Fibroblast of skin of right quadriceps (primary cell): ENCODE data around the gene KRTAP1-4.
A peak's percentile ranks its signal among the peaks of the same experiment; 100 is the strongest.
"Not testable (repeated sequence)": the region's sequence is repeated elsewhere in the genome, so short reads cannot be mapped to it uniquely, and the experiment has no call there.

Source experiments
- DNase-seq: peaks from one replicate; pipeline ENCODE4 v3.0.0-alpha.2; 2013

Gene KRTAP1-4, protein sequence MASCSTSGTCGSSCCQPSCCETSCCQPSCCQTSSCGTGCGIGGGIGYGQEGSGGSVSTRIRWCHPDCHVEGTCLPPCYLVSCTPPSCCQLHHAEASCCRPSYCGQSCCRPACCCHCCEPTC

DNA sequence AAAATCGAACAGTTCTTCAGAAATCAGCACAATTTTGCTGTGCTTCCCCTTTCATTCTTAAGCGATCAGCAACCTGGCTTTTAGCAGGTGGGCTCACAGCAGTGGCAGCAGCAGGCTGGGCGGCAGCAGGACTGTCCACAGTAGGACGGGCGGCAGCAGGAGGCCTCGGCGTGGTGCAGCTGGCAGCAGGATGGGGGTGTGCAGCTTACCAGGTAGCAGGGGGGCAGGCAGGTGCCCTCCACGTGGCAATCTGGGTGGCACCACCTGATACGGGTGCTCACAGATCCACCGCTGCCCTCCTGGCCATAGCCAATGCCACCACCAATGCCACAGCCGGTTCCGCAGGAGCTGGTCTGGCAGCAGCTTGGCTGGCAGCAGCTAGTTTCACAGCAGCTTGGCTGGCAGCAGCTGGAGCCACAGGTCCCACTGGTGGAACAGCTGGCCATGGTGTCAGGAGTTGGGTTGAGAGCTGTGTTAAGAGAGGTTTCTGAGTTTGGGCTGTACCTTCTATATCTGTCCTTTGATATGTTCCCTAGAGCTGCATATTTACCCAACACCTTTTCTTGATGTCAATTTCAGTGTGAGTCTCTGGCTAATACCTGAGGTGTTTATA is at the start of gene KRTAP1-4:
Gene KRTAP1-4, minus strand, starts transcription at position 563 of the 613 bp plus-strand sequence. Its CDS starts 117 bp downstream, at position 446.
- no peak for DNase-seq

DNA sequence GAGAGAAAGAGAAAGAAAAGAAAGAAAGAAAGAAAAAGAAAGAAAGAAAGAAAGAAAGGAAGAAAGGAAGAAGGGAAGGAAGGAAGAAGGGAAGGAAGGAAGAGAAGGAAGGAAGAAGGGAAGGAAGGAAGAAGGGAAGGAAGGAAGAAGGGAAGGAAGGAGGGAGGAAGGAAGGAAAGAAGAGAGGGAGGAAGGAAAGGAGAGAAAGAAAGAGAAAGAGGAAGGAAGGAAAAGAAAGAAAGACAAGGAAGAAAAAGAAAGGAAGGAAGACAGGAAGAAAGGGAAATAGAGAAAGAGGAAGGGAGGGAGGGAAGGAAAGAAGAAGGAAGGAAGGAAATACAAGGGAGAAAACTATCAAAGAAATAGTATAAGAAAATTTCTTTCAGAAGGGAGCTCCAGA is 46.8 kb upstream of the KRTAP1-4 start:
- no peak for DNase-seq

DNA sequence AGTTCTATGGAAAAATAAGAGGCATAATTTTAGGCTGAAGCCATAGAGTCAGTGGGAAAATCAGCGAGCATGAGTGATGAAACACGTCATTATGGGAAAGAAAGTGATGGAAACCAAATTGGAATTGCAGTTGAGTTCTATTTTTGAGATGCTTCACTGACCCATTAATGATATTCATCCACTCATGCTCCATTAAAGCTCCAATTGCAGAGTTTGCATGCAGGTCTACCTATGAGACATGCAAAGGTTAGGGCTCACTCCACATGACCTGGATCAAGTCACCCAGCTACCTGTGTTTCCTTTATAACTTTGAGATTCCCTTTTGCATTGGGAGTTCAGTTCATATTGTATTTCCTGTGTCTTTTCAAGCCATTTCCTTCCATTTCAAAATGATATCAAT is 43.7 kb upstream of the KRTAP1-4 start:
- no peak for DNase-seq

DNA sequence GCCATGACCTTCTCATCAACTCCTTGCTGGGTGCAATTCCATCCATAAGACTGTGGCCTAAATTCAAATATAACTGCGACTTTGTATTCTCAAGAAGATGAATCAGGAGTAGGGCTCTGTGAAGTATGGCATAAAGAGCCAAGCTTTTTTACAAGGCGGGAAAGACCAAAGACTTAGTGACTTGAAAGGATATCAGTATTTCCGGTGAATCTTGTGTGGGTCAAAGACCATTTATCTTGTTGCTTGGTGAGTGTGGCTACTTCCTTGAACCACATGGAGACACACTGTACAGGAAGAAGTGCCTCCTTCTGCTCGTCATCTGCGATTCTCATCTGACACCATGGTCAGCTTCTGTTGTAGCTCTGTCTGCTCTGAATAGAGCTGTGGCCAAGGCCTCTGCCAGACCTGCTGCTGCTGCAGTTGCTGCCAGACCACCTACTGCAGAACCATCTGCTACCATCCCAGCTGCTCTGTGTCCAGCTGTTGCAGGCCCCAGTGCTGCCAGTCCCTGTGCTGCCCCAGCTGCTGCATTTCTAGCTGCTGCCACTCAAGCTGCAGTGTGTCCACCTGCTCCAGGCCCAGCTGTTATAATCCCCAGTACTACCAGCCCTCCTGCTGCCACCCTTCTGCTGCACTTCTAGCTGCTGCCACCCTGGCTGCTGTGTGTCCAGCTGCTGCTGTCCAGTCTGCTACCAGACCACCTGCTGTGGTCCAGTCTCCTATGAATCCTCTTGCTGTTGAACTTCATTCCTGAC is 41.8 kb upstream of the KRTAP1-4 start:
- no peak for DNase-seq

DNA sequence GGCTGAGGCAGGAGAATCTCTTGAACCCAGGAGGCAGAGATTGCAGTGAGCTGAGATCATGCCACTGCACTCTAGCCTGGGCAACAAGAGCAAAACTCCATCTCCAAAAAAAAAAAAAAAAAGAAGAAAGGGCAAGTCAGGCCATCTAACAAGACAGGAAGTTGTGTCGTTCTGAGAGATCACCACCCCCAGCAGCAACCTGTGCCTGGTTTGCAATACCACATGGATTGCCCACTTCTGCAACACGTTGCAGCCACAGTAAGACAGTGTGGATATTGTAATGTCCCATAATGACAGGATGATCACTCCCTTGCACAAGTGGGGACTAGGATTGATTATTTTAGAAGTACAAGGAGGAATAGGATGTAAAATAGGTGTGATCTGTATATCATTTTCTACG is 39.0 kb upstream of the KRTAP1-4 start:
- DNase-seq: no peak

DNA sequence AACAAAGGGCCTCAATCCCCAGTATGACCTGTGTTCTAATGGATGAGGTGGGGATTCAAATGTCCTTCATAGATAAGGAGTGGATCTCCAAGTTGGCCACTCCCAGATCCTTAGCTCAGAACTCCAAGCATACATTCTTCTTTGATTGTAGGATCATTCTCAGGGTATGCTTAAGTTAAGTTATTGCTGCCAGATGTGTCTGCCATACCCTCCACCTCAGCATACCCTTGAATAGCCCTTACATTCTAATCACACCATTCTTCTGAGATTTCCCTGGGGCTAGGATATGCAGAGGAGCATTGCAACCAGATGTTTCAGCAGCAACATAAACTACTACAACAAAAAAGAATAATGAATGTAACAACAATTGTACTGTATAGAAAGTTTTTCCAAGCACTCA is 37.3 kb upstream of the KRTAP1-4 start:
- DNase-seq: peak; percentile 78

DNA sequence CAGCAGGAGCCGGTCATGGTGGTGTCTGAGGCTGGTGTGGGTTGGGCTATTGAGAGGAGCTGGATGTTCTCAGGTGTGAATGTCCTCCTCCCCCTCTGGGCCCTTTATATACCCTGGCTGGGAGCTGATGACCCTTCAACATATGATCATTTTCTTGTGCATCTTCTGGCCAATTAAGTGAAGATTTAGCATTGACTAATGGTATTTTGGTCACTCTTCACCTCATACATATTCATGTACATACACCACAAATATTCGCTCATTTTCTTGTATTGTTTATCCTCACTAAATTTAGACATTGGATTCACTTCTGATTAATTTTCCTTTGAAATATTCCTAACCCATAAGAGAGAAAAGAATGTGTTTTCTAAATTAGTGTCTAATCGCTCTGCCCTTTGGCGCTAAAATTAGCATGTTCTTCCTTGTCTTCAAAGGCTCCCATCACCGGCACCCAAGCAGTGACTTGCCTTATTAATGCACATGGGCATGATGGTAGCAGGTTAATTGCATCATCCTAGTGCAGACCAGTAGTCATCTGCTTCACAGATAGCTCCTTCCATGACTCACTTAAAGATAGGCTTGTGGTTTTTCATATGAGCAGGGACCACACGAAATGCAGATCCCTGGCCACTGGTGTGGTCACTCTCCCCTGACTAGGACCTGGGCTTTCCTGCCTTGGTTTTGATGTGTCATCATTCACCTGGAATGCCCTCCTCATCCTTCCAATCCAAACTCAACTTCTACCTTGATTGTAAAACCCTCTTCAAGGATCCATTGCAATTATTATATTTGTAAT is 36.0 kb upstream of the KRTAP1-4 start, which contains the start of gene KRTAP2-4:
Gene KRTAP2-4, minus strand, starts transcription at position 51 of the 796 bp plus-strand sequence. Its CDS starts 34 bp downstream, at position 17.
- peak; percentile 91 for DNase-seq

DNA sequence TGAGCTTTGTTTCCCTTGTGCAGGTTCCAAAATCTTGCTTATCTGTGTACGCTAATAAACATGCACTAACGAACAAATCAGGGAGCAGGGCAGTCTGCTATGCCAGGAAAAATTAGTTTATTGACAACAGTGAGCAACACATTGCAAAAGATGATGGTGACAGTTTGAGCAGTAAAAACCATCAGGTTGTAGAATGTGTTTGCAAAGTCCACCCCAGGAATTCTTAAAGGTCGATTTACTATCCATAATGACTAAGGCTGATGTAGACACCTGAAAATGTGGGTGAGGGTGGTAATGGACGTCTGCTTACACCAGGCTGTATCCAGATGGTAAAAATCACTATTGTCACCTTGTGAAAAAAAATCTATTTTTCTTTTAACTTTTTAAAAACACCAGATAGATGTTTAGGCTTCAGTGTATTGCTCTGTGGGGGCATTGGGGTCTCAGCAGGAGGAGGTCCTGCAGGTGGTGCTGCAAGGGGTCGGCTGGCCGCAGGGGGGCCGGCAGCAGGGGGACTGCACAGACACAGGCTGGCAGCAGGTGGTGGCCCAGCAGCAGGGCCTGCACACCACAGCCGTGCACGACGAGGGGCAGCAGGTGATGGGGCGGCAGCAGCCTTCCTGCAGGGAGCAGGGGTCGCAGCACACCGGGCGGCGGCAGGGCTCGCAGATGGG is 35.2 kb upstream of the KRTAP1-4 start:
- DNase-seq: not testable (repeated sequence)

DNA sequence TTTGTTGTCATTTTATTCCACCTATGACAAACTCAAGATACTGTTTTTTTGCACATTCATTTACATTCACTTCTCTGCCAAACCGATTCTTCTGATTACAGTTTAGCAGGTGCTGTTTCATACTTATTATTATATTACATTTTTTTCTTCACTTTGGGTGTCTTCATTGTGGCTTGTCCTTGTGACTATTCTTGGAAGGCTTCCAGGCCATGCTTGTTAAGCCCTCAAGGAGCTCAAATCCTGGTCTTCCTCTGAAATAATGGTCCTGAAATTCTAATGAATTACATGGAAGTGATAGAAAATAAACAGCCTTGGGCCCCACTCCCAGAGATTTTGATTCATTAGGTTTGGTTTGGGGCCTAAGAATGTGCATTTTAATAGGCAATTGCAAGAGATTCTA is 34.3 kb upstream of the KRTAP1-4 start:
- DNase-seq: no peak

DNA sequence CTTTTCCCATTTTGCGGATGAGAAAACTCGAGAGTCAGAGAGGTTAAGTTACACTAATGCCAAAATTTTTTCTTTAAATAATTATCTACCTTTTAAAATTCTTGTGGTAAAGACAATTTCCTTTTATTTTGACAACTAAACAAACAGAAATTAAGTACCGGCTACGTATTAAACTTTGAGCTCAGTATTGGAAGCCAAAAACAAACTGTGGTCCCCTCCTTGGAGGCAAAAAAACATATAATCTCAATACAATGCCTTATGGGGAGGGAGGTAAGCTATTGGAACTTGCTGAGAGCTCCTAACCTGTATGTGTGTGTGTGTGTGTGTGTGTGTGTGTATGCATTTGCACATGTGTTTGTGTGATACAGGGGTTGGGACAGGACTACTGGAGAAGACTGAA is 33.5 kb upstream of the KRTAP1-4 start:
- DNase-seq: no peak

DNA sequence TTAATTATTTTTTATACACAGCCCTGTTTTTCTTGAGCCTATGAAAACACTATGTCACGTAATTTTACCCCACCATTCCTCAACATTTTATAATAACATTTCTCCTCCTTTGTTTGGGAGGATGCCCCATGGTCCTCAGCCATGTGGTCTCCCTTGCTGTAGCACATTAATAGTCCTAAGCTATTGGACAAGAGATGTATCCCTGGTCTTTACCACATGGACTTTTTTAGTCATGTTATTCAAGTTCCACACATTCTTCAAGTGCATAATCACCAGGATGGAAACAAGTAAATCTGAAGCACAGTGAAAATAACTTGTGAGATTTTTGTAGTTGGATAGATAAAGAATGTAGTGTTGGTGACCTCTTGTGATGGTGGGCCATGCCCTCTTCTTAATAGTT is 32.0 kb upstream of the KRTAP1-4 start:
- DNase-seq: peak; percentile 98

DNA sequence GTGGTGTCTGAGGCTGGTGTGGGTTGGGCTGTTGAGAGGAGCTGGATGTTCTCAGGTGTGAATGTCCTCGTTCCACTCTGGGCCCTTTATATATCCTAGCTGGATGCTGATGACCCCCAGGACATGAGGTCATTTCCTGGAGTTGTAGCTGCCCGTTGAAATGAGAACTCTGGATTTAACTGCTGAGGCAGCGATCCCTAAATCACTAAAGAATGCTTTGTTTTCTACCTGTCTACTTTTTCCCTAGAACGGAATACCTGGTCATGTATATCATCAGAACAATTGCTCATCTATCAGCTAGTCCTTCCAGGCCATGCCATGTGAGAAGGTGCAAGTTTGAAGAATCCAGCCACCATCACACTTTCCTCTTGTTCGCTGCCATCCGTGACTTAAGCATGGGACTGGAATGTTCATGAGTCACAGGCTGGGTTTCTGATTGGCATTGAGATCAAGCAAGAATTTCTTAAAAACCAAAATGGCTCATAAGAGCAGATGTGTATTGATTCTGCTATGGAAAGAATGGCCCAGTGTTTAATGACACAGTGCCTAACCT is 30.1 kb upstream of the KRTAP1-4 start, which contains the start of gene KRTAP2-3:
Gene KRTAP2-3, minus strand, starts transcription at position 63 of the 553 bp plus-strand sequence. CDS start 64 bp downstream, outside the sequence.
- DNase-seq: peak; percentile 97

DNA sequence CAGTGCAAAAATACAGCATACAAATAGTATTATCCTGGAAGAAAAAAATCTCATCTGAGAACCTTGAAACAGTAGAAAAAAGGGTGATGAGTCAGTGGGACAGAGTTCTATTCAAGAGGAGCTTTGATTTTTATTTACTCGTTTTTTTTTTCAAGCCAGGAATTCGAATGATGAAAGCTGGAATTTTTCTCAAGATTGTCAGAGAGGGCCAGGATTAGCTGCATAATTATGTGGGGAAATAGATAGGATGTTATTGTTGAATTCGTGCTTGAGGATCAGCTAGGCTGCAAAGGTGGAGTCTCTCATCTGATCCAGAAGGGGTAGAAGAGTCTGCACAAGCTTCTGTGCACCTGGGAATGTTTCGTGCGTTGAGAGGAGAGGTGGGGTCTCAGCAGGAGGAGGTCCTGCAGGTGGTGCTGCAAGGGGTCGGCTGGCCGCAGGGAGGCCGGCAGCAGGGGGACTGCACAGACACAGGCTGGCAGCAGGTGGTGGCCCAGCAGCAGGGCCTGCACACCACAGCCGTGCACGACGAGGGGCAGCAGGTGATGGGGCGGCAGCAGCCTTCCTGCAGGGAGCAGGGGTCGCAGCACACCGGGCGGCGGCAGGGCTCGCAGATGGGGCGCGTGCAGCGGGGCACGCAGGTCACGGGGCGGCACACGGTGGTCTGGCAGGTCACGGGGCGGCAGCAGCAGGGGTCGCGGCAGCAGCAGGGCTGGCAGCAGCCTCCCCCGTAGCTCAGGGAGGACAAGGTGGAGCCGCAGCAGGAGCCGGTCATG is 29.5 kb upstream of the KRTAP1-4 start:
- peak; percentile 96 for DNase-seq

DNA sequence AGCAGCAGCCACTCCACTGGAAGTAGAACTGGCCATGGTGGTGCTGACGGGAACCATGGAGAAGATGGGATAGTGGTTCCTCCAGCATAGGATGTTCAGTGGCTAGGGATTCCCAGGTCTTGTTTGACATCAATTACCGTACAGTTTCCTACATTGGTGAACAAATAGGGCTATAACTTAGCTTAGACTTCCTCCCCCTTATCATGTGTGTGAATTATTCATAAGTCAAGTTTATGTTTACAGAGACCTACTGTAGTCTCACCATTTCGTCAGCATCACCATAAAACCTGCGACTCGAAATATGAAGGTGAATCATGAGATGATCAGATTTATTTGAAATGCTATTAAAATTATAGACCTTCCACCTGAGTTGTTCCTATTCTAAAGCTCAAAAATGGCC is 28.7 kb upstream of the KRTAP1-4 start:
- DNase-seq: no peak

DNA sequence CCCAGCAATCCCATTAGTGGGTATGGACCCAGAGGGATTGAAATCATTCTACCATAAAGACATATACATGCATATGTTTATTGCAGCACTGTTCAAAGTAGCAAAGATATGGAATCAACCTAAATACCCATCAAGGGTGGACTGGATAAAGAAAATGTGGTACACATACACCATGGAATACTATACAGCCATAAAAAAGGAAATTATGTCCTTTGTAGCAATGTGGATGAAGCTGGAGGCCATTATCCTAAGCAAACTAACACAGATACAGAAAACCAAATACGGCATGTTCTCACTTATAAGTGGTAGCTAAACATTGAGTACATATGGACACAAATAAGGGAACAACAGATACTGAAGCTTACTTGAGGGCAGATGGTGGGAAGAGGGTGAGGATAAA is 27.6 kb upstream of the KRTAP1-4 start:
- no peak for DNase-seq

DNA sequence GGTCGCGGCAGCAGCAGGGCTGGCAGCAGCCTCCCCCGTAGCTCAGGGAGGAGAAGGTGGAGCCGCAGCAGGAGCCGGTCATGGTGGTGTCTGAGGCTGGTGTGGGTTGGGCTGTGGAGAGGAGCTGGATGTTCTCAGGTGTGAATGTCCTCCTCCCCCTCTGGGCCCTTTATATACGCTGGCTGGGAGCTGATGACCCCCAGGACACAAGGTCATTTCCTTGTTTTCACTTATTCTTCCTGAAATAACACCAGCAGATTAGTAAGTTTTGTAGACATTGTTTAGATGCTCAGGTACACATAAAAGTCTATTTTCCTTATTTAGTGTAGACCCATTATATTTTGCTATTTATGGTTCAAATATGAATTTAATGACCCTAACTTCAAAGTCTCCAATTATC is 25.1 kb upstream of the KRTAP1-4 start, which contains the start of gene KRTAP2-2:
Gene KRTAP2-2, minus strand, starts transcription at position 101 of the 400 bp plus-strand sequence. Its CDS starts 19 bp downstream, at position 82.
- DNase-seq: not testable (repeated sequence)

DNA sequence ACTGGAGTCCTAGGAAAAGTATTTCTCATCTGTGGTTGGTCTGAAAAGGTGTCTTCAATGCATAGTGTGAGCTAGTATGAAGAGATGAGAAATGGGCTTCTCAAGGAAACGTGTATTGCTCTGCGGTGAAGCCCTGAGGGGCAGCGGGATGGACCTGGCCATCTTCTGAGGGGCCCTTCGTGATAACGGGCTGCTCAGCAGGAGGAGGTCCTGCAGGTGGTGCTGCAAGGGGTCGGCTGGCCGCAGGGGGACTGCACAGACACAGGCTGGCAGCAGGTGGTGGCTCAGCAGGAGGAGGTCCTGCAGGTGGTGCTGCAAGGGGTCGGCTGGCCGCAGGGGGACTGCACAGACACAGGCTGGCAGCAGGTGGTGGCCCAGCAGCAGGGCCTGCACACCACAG is 24.6 kb upstream of the KRTAP1-4 start:
- not testable (repeated sequence) for DNase-seq

DNA sequence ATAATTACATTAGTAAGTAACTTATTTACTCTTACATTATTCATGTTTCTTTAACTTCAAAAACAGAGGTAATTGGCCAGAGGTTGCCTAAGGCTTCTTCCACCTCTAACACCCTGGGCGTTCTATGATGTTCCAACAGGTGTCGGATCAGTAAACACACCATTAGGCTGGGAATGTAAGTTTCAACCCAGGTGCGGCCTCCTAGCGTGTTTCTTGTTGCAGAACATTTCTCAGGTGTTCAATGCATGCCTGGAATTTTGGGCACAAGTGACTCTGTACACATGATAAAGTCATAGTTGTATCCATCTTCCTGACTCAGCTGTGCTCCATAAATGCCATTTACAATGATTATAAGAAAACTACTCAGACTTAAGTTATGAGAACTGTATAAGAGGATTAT is 24.0 kb upstream of the KRTAP1-4 start:
- DNase-seq: no peak

DNA sequence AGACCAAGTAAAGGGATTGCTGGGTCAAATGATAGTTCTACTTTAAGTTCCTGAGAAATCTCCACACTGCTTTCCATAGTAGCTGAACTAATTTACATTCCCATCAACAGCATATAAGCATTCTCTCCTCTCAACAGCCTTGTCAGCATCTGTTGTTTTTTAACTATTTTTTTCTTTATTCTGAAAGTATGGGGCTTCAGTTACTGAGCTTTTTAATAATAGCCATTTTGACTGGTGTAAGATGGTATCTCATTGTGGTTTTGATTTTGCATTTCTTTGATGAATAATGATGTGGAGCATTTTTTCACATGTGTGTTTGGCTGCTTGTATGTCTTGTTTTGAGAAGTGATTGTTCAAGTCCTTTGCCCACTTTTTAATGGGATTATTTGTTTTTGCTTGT is 22.6 kb upstream of the KRTAP1-4 start:
- DNase-seq: peak; percentile 77

DNA sequence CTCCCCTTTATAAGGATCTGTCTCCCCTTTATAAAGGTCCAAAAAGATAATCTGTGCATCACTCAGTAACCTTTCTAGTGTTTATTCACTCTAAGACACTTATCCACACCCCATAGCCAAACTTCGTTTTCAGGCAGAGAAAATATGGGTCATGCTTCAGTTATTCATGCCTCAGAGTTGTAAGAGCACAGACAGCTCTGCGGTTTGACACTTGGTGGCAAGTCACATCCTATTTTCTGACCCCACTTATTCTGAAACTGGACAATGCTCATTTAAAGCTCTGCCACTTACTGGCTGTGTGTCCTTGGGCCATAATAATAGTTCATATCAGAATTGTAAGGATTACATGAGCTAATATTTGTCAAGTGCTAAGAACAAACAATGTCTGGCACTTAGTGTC is 19.1 kb upstream of the KRTAP1-4 start:
- peak; percentile 45 for DNase-seq

DNA sequence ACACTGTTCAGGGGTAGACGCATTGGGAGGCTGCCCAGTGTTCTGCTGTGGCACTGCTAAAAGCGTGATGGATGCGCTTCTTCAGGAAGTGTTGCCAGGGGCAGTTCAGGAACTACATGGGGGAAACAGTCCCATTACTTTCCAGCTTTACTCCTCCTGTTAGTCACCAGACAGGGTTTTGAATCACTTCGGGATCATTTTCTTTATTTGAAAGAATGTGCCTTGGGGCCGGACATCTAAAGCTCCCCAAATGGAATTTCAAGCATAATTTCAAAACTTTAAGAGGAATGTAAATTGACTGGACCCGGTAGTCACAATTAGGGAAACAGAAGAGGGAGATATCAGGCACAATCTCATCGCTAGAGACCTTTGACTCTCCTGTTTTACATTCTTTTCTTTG is 18.4 kb upstream of the KRTAP1-4 start:
- peak; percentile 73 for DNase-seq
